SKM-1 treated with dmso at 0.1 percent for 144 hours (cell line): Measurements from ENCODE around the gene CDH23.

Experiments used
- DNase-seq: peaks from one replicate; lab custom pipeline; 2025; ENCODE audit not compliant: unreplicated experiment; lab: John Stamatoyannopoulos, UW

Gene CDH23

GRCh38 chr10:71746344-71747037, 349.8 kb downstream of the CDH23 start:
- DNase-seq, result peak; percentile 96

GRCh38 chr10:71747039-71747531, 350.4 kb downstream of the CDH23 start:
- no peak for DNase-seq

GRCh38 chr10:71747551-71748523, 351.1 kb downstream of the CDH23 start:
- peak; percentile 85 for DNase-seq

GRCh38 chr10:71748671-71749191, 352.0 kb downstream of the CDH23 start:
- peak; percentile 98 for DNase-seq

GRCh38 chr10:71749396-71749795, 352.7 kb downstream of the CDH23 start:
- DNase-seq, result no peak

- DNase-seq, result peak; percentile 76
These were observed 353.6 kb downstream of the CDH23 start for GRCh38 chr10:71750124-71750841.

GRCh38 chr10:71750986-71751385, 354.3 kb downstream of the CDH23 start:
- DNase-seq, result no peak

- DNase-seq, result no peak
These were observed 354.9 kb downstream of the CDH23 start for GRCh38 chr10:71751515-71752224.

GRCh38 chr10:71752391-71753090, 355.8 kb downstream of the CDH23 start:
- DNase-seq, result no peak

GRCh38 chr10:71753091-71753959, 356.6 kb downstream of the CDH23 start:
- DNase-seq, result peak; percentile 98

GRCh38 chr10:71753960-71754505, 357.3 kb downstream of the CDH23 start:
- no peak for DNase-seq

GRCh38 chr10:71754562-71754961, 357.8 kb downstream of the CDH23 start:
- DNase-seq, result peak; percentile 68

- no peak for DNase-seq
These were observed 358.6 kb downstream of the CDH23 start for GRCh38 chr10:71755179-71755879.

- DNase-seq, result no peak
These were observed 359.8 kb downstream of the CDH23 start for GRCh38 chr10:71756311-71757191.

- no peak for DNase-seq
These were observed 360.7 kb downstream of the CDH23 start for GRCh38 chr10:71757399-71757922.

GRCh38 chr10:71761105-71761511, 364.4 kb downstream of the CDH23 start:
- DNase-seq, result no peak
